CD4-positive, alpha-beta T cell treated with Interleukin-21 for 1 hour (primary cell): ENCODE results near the gene CELA3B.
"Not testable (repeated sequence)": the region's sequence is repeated elsewhere in the genome, so short reads cannot be mapped to it uniquely, and the experiment has no call there.

Experiments used
- DNase-seq: peaks from one replicate; pipeline ENCODE4 v3.0.0-alpha.2; 2020

Gene CELA3B

DNA sequence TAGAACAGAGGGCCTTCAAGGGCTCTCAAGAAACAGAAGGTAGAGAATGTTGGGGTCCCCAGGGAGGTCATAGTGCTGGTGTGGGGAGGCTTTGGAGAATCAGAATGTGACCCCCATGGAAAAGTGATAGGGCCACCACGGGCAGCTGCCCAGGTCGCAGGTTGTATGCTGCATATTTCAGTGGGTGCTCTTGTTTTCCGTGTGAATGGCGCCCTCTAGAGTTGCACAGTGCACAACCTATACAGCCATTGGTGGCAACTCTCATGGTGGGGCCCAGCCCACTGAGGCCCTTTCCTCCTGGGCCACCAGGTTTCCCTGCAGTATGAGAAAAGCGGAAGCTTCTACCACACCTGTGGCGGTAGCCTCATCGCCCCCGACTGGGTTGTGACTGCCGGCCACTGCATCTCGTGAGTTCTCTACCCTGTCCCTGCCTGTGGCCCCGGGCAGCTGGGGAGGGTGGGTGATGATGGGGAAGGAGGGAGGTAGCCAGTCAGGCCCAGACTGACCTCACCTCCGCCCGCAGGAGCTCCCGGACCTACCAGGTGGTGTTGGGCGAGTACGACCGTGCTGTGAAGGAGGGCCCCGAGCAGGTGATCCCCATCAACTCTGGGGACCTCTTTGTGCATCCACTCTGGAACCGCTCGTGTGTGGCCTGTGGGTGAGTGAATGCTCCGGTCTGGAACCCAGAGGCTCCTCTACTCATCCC is 3.8 kb downstream of the CELA3B start:
- DNase-seq = not testable (repeated sequence)

- DNase-seq = not testable (repeated sequence)
These were observed 4.4 kb downstream of the CELA3B start for GRCh38 chr1:21981253-21981652.

- not testable (repeated sequence) for DNase-seq
These were observed 5.3 kb downstream of the CELA3B start for GRCh38 chr1:21982122-21982521.

- not testable (repeated sequence) for DNase-seq
These were observed 6.7 kb downstream of the CELA3B start for GRCh38 chr1:21983539-21983938.

GRCh38 chr1:21985893-21986292 is 9.1 kb downstream of the CELA3B start:
- DNase-seq = not testable (repeated sequence)

DNA sequence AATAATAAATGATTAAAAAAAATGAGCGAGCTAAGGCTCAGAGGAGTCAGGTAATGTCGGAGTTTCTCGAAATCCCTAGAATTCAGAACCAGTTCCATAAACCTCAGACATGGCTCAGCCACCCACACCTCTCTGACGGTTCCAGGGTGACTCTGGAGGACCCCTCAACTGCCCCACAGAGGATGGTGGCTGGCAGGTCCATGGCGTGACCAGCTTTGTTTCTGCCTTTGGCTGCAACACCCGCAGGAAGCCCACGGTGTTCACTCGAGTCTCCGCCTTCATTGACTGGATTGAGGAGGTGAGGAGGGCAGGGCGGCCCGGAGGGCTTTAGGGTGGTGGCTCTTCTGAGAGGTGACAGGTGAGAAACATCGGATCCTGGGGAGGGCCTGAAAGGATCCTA is 9.6 kb downstream of the CELA3B start:
- DNase-seq = not testable (repeated sequence)

GRCh38 chr1:21989672-21990393 is 13.0 kb downstream of the CELA3B start:
- DNase-seq = not testable (repeated sequence)

DNA sequence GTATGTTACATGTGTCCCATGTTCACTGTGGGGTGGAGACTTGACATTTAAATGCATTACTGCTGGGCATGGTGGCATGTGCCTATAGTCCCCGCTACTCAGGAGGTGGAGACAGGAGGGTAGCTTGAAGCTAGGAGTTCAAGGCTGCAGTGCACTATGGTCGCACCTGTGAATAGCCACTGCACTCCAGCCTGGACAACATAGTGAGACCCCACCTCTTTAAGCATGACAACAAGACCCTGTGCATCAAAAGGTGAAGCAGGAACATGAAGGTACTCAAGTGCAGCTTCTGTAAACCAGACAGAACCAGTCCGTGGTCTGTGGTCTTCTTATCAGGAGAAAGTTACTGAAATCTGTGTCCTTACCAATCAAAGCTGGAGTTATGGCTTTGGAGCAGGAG is 15.4 kb downstream of the CELA3B start:
- not testable (repeated sequence) for DNase-seq

- DNase-seq = not testable (repeated sequence)
These were observed 17.9 kb downstream of the CELA3B start for GRCh38 chr1:21994716-21995115.

DNA sequence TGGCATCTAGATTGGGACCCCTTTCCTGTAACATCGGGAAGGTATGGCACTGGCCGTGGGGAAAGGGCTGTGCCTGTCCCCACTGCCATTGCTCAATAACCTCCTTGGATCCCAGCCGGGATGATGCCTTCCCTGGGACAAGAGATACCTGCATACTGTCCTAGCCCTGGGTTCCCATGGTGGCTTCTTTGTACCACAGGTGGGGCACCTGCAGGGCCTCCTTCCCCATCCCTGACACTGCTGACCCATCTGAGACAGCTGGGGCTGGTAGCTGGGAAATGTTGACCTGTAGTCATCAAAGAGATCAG is 19.8 kb downstream of the CELA3B start:
- DNase-seq = not testable (repeated sequence)

DNA sequence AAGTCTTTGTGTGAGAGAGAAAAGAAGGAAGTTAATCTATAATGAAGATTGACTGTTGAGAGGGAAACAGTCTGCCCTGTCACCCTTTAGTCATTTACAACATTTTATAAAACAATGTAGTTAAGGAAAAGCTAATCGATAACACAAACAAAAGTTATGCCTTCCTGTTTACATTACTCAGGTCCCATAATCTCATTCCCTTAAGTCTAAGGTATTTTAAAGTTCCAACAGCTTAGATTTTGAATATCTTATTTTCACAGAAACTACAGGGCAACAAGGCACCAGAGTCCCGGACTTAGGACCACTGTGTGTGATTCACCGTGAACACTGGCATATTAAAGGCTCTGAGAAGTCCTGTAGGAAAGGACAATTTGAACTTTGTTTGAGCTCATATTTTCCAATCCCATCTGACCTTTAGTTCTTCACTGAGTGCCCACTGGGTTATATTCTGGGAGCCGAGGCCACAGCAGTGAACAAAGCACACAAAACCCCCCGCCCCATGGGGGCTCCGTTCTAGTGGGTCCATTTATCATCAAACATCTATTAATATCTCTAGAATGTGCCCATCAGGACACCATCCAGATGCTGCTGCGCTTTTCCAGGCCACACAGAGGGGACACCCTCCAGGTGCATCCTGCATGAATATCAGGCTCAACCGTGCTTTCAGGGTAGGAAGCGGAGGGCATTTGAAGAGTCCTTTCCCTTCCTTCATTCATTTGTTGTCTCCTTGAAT is 21.2 kb downstream of the CELA3B start:
- DNase-seq = not testable (repeated sequence)

DNA sequence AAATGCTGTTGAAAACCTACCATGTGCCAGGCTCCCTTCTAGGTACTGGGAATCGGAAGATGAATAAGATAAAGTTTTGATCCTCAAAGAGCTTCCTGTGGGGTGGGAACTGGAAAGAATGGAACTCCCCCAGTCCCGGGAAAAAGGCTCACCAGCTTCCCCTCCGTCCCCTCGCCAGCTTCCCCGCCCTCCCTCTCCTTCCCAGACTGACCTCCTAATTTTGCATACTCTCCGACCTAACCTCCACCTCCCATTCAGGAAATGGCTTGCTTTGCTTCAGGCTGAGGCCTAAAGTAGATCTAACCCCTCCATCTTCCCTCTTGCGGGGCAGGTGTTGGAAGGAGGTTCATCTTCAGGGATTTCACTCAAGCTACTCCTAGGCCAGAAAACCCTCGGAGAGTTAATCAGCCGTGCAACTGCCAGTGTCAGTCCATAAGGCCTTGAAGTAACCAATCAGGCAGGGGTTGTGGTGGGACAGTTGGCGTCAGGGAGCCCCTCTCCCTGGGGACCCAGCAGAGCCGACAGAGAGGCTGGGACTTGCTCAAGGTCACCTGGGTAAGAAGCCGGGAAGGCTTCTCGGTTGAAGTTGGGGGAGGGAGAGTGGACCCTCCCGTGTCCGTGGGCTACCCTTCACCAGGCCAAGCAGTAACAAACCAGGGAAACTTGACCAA is 21.9 kb downstream of the CELA3B start:
- not testable (repeated sequence) for DNase-seq

- DNase-seq = not testable (repeated sequence)
These were observed 22.8 kb downstream of the CELA3B start for GRCh38 chr1:21999645-22000044.

- DNase-seq = no peak
These were observed 24.6 kb downstream of the CELA3B start, which contains the start of gene CELA3A for GRCh38 chr1:22001409-22001808. Gene CELA3A (plus strand): TSS chr1:22001657. CDS start chr1:22001675, 18 bp downstream.

GRCh38 chr1:22002461-22002860 is 25.6 kb downstream of the CELA3B start:
- DNase-seq = not testable (repeated sequence)

DNA sequence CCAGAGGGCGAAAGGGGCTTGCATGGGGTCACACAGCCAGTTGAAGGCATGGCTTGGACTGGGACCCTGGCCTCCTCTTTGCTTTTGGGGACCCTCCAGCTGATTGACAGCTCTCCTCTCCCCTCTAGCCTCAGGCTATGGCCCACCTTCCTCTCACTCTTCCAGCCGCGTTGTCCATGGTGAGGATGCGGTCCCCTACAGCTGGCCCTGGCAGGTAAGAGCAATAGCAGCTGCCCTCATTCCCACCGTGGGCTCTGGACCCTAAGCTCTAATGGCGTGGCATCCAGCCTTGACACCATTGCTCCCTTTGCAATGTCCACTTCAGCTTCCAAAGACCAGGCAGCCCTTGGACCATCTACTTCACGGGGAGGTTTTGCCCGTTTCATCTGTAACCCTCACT is 26.1 kb downstream of the CELA3B start:
- DNase-seq = not testable (repeated sequence)

DNA sequence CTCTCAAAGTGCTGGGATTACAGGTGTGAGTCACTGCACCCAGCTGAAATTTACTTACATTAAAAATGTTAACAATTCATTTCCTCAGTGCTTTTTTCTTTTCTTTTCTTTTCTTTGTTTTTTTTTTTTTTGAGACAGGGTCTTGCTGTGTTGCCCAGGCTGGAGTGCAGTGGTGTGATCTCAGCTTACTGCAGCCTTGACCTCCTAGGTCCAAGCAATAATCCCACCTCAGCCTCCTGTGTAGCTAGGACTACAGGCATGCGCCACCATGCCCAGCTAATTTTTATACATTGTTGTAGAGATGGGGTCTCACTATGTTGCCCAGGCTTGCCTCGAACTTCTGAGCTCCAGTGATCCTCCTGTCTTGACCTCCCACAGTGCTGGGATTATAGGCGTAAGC is 27.1 kb downstream of the CELA3B start:
- not testable (repeated sequence) for DNase-seq

DNA sequence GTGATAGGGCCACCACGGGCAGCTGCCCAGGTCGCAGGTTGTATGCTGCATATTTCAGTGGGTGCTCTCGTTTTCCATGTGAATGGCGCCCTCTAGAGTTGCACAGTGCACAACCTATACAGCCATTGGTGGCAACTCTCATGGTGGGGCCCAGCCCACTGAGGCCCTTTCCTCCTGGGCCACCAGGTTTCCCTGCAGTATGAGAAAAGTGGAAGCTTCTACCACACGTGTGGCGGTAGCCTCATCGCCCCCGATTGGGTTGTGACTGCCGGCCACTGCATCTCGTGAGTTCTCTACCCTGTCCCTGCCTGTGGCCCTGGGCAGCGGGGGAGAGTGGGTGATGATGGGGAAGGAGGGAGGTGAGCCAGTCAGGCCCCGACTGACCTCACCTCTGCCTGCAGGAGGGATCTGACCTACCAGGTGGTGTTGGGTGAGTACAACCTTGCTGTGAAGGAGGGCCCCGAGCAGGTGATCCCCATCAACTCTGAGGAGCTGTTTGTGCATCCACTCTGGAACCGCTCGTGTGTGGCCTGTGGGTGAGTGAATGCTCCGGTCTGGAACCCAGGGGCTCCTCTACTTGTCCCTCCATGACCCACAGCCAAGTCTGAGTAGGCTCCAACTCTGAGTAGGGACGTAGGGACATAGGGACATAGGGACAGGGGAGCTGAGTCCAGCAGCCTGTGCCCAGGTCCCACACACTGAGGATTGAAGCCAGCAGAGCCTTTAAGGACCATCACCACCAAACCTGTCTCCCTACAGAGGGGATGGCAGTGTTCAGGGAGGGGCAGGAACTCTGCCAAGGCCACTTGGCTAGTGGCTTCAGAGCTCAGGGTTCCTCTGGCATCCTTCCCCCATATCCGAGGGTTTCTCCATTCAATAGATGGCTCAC is 28.7 kb downstream of the CELA3B start:
- DNase-seq = peak; percentile 27

DNA sequence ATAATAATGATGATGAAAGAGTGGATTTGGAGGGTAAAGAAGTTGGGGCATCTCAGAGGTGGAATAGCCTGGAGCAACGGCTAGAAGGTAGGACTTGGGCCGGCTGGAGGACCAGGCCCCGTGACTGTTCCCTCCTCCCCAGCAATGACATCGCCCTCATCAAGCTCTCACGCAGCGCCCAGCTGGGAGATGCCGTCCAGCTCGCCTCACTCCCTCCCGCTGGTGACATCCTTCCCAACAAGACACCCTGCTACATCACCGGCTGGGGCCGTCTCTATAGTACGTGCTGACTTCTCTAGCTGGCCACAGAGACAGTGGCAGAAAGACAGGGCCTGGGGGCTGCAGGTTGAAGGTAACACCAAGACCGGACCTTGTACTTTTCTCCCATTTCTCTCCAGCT is 29.9 kb downstream of the CELA3B start:
- DNase-seq = not testable (repeated sequence)

GRCh38 chr1:22007262-22007661 is 30.4 kb downstream of the CELA3B start:
- not testable (repeated sequence) for DNase-seq

DNA sequence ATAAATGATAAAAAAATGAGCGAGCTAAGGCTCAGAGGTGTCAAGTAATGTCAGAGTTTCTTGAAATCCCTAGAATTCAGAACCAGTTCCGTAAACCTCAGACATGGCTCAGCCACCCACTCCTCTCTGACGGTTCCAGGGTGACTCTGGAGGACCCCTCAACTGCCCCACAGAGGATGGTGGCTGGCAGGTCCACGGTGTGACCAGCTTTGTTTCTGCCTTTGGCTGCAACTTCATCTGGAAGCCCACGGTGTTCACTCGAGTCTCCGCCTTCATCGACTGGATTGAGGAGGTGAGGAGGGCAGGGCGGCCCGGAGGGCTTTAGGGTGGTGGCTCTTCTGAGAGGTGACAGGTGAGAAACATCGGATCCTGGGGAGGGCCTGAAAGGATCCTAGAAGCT is 32.7 kb downstream of the CELA3B start:
- DNase-seq = not testable (repeated sequence)

- not testable (repeated sequence) for DNase-seq
These were observed 35.9 kb downstream of the CELA3B start for GRCh38 chr1:22012752-22013151.
